ENCODE measurements around the gene PTPRO. TPM values are rescaled to one million over a fixed set of nuclear protein-coding genes. Genes with fewer than 3 reads are reported as not detected.

The PTPRO gene
- polyA plus RNA-seq, 4 donors, result 0.78 to 6.7 (median 1.3) TPM

DNA sequence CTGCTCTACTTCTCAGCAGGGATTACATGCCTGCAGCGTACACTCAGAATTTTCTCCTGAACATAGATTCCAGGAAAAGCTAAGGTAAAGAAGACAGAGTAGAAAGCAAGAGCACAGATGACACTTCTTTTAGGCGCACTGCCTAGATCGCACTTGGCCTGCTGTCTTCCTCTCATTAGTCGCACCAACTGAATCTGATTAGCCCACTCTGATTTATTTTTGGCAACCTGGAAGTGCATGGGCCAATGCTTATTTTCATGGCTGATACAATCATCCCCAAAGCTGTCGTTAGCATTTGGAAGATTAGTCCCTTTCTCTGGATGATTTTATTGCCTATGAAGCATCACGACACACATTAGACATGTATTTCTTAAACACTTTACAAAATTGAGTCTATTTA is 152.5 kb downstream of the PTPRO start:
- Histone ChIP-seq H3K27me3 (ENCODE audit: control insufficient read depth in 3 of 3, insufficient read depth in 3 of 3, low read length in 3 of 3) (no peaks in the 10 kb centered on the region), H3K9me3 (ENCODE audit: control insufficient read depth in 2 of 2, insufficient read depth in 1 of 2, low read depth in 1 of 2, low read length in 1 of 2) (no peaks in the 10 kb centered on the region), H3K4me3 (ENCODE audit: low read depth in 1 of 3, low read length in 3 of 3) (no peak overlapping the region), H3K36me3 (ENCODE audit: control insufficient read depth in 3 of 3, insufficient read depth in 2 of 3, low read depth in 1 of 3, low read length in 3 of 3) (no peaks in the 10 kb centered on the region), H3K27ac (ENCODE audit: low read depth in 1 of 3, low read length in 2 of 3) (no peak overlapping the region), H3K4me1 (ENCODE audit: control insufficient read depth in 3 of 3, insufficient read depth in 2 of 3, low read depth in 1 of 3, low read length in 2 of 3) (no peaks in the 10 kb centered on the region)
- FAIRE-seq (no peak), DNase-seq (no peak)
- 80 to 86% (median 80%) methylated on average over 6 of the region's 6 CpGs for WGBS, 3 donors

DNA sequence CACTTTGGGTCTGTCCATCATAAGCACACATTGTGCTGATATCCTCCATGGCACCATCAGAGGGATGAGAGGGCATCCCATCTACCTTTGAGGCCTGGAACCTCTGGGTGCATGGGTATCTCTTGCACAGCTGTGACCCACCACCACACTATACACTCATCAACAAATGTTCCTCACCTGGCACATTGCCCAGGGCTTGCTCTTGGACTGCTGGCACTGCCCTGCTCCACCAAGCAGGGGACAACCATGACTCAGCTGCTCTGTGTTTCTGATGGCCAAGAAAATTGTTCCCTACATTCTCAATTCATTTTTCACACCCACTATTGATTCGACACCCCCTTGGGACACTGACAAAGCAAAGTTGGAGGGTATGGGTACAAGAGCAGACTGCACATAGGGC is 155.5 kb downstream of the PTPRO start:
- Histone ChIP-seq H3K27ac (ENCODE audit: low read depth in 1 of 3, low read length in 2 of 3) (no peak overlapping the region), H3K9me3 (ENCODE audit: control insufficient read depth in 2 of 2, insufficient read depth in 1 of 2, low read depth in 1 of 2, low read length in 1 of 2) (no peaks in the 10 kb centered on the region), H3K27me3 (ENCODE audit: control insufficient read depth in 3 of 3, insufficient read depth in 3 of 3, low read length in 3 of 3) (no peaks in the 10 kb centered on the region), H3K4me3 (ENCODE audit: low read depth in 1 of 3, low read length in 3 of 3) (no peak overlapping the region), H3K4me1 (ENCODE audit: control insufficient read depth in 3 of 3, insufficient read depth in 2 of 3, low read depth in 1 of 3, low read length in 2 of 3) (no peaks in the 10 kb centered on the region), H3K36me3 (ENCODE audit: control insufficient read depth in 3 of 3, insufficient read depth in 2 of 3, low read depth in 1 of 3, low read length in 3 of 3) (no peaks in the 10 kb centered on the region)
- WGBS, 3 donors, result 68 to 89% (median 77%) methylated on average over 1 of the region's 1 CpG
- DNase-seq (no peak), FAIRE-seq (no peak)

DNA sequence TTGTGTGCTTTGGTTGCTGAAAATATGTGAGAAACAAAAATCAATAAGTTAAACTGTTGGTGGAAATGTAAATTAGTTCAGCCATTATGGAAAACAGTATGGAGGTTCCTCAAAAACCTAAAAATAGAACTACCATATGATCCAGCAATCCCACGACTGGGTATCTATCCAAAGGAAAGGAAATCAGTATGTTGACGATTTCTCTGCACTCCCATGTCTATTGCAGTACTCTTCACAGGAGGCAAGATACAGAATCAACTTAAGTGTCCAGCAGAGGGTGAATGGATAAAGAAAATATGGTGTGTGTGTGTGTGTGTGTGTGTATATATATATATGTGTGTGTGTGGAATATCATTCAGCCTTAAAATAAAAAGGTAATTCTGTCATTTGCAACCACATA is 159.5 kb downstream of the PTPRO start:
- no peak for FAIRE-seq
- WGBS, 3 donors, result 65 to 76% (median 75%) methylated on average over 2 of the region's 2 CpGs
- Histone ChIP-seq H3K27me3 (ENCODE audit: control insufficient read depth in 3 of 3, insufficient read depth in 3 of 3, low read length in 3 of 3) (no peaks in the 10 kb centered on the region), H3K9me3 (ENCODE audit: control insufficient read depth in 2 of 2, insufficient read depth in 1 of 2, low read depth in 1 of 2, low read length in 1 of 2) (no peaks in the 10 kb centered on the region), H3K27ac (ENCODE audit: low read depth in 1 of 3, low read length in 2 of 3) (no peak overlapping the region), H3K4me3 (ENCODE audit: low read depth in 1 of 3, low read length in 3 of 3) (no peak overlapping the region), H3K36me3 (ENCODE audit: control insufficient read depth in 3 of 3, insufficient read depth in 2 of 3, low read depth in 1 of 3, low read length in 3 of 3) (no peaks in the 10 kb centered on the region), H3K4me1 (ENCODE audit: control insufficient read depth in 3 of 3, insufficient read depth in 2 of 3, low read depth in 1 of 3, low read length in 2 of 3) (no peaks in the 10 kb centered on the region)
- no peak for DNase-seq

DNA sequence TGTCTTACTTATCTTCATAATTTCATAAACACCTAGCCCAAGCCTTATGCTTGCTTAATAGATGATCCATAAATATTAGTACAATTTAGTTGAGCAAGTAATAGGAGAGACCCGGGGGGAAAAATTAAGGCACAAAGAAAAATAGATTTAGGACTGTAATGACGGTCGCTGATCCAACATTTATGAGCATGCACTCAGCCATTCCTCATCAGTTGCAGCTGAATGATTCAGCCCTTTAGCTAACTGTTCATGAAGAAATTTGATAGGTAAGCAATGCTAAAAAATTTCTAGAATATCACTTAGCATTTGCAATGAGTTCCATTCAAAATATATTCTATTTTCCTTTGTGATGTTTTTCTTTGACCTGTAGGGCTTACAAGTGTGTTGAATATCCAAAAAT is 163.2 kb downstream of the PTPRO start:
- no peaks in the 10 kb centered on the region for H3K9me3 ChIP-seq (ENCODE audit: control insufficient read depth in 2 of 2, insufficient read depth in 1 of 2, low read depth in 1 of 2, low read length in 1 of 2)
- H3K4me3 ChIP-seq (ENCODE audit: low read depth in 1 of 3, low read length in 3 of 3), result no peak overlapping the region
- no peaks in the 10 kb centered on the region for H3K36me3 ChIP-seq (ENCODE audit: control insufficient read depth in 3 of 3, insufficient read depth in 2 of 3, low read depth in 1 of 3, low read length in 3 of 3)
- no peaks in the 10 kb centered on the region for H3K4me1 ChIP-seq (ENCODE audit: control insufficient read depth in 3 of 3, insufficient read depth in 2 of 3, low read depth in 1 of 3, low read length in 2 of 3)
- FAIRE-seq (no peak), DNase-seq (no peak)
- no peak overlapping the region for H3K27ac ChIP-seq (ENCODE audit: low read depth in 1 of 3, low read length in 2 of 3)
- no peaks in the 10 kb centered on the region for H3K27me3 ChIP-seq (ENCODE audit: control insufficient read depth in 3 of 3, insufficient read depth in 3 of 3, low read length in 3 of 3)
- 84 to 91% (median 84%) methylated on average over 3 of the region's 3 CpGs for WGBS, 3 donors

DNA sequence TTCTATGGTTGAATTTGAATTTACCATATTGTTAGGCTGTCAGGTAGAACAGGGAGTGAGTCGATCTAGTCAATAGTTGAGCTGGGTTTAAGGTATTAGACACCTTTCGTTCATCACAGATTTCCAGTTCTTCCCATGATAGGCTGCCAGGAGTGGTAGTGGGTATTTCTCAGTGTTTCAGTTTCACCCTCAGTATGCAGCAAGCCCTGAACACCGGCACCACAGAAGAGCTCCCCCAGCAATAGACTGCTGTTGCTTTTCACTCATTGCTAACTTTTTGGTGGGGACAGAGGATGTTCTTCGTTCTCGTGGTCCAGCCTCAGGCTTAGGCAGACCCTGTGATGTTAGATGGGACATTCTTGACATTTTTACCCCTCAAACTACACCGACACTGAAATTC is 164.6 kb downstream of the PTPRO start:
- Histone ChIP-seq H3K9me3 (ENCODE audit: control insufficient read depth in 2 of 2, insufficient read depth in 1 of 2, low read depth in 1 of 2, low read length in 1 of 2) (no peaks in the 10 kb centered on the region), H3K27ac (ENCODE audit: low read depth in 1 of 3, low read length in 2 of 3) (no peak overlapping the region), H3K36me3 (ENCODE audit: control insufficient read depth in 3 of 3, insufficient read depth in 2 of 3, low read depth in 1 of 3, low read length in 3 of 3) (no peaks in the 10 kb centered on the region), H3K4me1 (ENCODE audit: control insufficient read depth in 3 of 3, insufficient read depth in 2 of 3, low read depth in 1 of 3, low read length in 2 of 3) (no peaks in the 10 kb centered on the region), H3K4me3 (ENCODE audit: low read depth in 1 of 3, low read length in 3 of 3) (no peak overlapping the region), H3K27me3 (ENCODE audit: control insufficient read depth in 3 of 3, insufficient read depth in 3 of 3, low read length in 3 of 3) (no peaks in the 10 kb centered on the region)
- DNase-seq, result no peak
- WGBS, 3 donors, result 84 to 87% (median 85%) methylated on average over 6 of the region's 6 CpGs
- no peak for FAIRE-seq

DNA sequence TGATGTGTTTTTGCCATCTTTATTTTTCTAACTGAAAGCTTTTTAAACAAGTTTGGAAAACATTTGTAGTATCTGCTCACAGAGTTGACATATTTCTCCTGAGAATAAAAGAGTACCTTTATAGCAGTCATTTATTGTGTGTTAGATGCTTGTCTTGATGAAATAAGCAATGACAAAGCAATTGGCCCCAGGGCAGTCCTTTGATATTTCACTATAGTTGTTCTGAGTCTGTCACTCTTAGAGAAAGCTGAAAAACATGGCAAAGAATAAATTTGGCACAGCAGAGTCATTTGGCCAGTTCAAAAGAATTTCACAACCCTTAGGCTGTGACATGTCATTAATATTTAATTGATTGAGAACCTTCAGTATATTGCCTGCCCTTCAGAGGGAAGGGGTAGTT is 166.2 kb downstream of the PTPRO start:
- Histone ChIP-seq H3K27me3 (ENCODE audit: control insufficient read depth in 3 of 3, insufficient read depth in 3 of 3, low read length in 3 of 3) (no peaks in the 10 kb centered on the region), H3K4me1 (ENCODE audit: control insufficient read depth in 3 of 3, insufficient read depth in 2 of 3, low read depth in 1 of 3, low read length in 2 of 3) (no peaks in the 10 kb centered on the region)
- FAIRE-seq, result no peak

DNA sequence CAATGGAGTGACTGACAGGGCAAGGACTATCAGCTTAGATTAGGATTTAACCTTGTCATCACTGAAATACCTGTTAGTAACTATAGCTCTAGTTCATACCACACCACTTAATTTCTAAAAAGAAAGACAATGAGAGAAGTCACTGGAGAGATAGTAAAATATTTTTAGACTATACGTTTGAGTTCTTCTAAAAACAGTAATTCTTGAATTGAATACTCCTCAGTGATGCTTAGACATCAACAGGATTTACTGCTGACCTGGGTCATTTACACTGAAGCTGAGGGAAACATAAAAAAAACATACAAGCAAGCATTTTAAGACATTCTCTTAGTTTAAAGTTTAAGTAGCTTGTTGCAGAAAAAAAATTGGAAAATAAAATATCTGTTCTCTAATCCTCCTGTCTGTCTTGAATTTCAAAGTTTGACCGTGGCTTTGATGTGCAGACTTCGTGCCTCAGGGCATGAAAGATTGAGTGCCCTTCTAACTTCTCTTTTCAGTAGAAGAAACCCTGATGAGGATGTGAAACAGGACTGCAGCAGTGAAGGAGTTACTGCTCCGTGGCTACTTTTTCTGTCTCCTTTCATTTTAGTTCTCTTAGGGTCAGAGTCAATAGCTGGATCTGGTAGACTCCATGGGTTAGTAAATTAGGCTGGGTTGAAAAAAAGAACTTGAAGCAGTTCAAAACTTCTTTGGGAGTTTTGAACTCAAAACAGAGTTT is 172.2 kb downstream of the PTPRO start:
- Histone ChIP-seq H3K36me3 (ENCODE audit: control insufficient read depth in 3 of 3, insufficient read depth in 2 of 3, low read depth in 1 of 3, low read length in 3 of 3) (no peaks in the 10 kb centered on the region), H3K27ac (ENCODE audit: low read depth in 1 of 3, low read length in 2 of 3) (no peak overlapping the region), H3K27me3 (ENCODE audit: control insufficient read depth in 3 of 3, insufficient read depth in 3 of 3, low read length in 3 of 3) (no peaks in the 10 kb centered on the region), H3K9me3 (ENCODE audit: control insufficient read depth in 2 of 2, insufficient read depth in 1 of 2, low read depth in 1 of 2, low read length in 1 of 2) (no peaks in the 10 kb centered on the region), H3K4me1 (ENCODE audit: control insufficient read depth in 3 of 3, insufficient read depth in 2 of 3, low read depth in 1 of 3, low read length in 2 of 3) (no peaks in the 10 kb centered on the region), H3K4me3 (ENCODE audit: low read depth in 1 of 3, low read length in 3 of 3) (no peak overlapping the region)
- DNase-seq (no peak), FAIRE-seq (no peak)
- WGBS, 3 donors, result 43 to 67% (median 64%) methylated on average over 4 of the region's 4 CpGs

More for the DNA sequence above, 166.2 kb downstream of the PTPRO start:
- Histone ChIP-seq H3K27ac (ENCODE audit: low read depth in 1 of 3, low read length in 2 of 3) (no peak overlapping the region), H3K36me3 (ENCODE audit: control insufficient read depth in 3 of 3, insufficient read depth in 2 of 3, low read depth in 1 of 3, low read length in 3 of 3) (no peaks in the 10 kb centered on the region), H3K9me3 (ENCODE audit: control insufficient read depth in 2 of 2, insufficient read depth in 1 of 2, low read depth in 1 of 2, low read length in 1 of 2) (no peaks in the 10 kb centered on the region), H3K4me3 (ENCODE audit: low read depth in 1 of 3, low read length in 3 of 3) (no peak overlapping the region)
- DNase-seq, result no peak

DNA sequence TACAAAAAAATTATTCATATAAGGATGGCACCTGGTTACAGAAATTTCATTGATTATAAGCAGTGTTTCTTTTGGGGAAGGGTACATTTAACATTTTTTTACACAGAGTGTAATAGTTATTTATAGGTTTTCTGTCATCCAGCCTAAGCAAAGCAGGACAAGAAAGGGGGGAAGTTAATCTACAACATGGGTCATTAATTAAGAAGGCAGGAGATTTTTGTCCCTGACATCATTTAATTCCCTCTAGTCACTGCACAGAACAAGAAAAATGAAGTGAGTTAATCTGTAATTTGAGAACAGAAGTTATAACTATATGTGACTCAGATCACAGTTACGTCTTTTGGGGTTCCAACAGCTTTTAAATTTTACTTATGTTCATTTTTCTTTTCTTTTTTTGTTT is 173.4 kb downstream of the PTPRO start:
- WGBS, 3 donors, result 0% methylated on average over 1 of the region's 1 CpG
- Histone ChIP-seq H3K36me3 (ENCODE audit: control insufficient read depth in 3 of 3, insufficient read depth in 2 of 3, low read depth in 1 of 3, low read length in 3 of 3) (no peaks in the 10 kb centered on the region), H3K4me1 (ENCODE audit: control insufficient read depth in 3 of 3, insufficient read depth in 2 of 3, low read depth in 1 of 3, low read length in 2 of 3) (no peaks in the 10 kb centered on the region), H3K27ac (ENCODE audit: low read depth in 1 of 3, low read length in 2 of 3) (no peak overlapping the region), H3K9me3 (ENCODE audit: control insufficient read depth in 2 of 2, insufficient read depth in 1 of 2, low read depth in 1 of 2, low read length in 1 of 2) (no peaks in the 10 kb centered on the region), H3K4me3 (ENCODE audit: low read depth in 1 of 3, low read length in 3 of 3) (no peak overlapping the region), H3K27me3 (ENCODE audit: control insufficient read depth in 3 of 3, insufficient read depth in 3 of 3, low read length in 3 of 3) (no peaks in the 10 kb centered on the region)
- FAIRE-seq (no peak), DNase-seq (no peak)

DNA sequence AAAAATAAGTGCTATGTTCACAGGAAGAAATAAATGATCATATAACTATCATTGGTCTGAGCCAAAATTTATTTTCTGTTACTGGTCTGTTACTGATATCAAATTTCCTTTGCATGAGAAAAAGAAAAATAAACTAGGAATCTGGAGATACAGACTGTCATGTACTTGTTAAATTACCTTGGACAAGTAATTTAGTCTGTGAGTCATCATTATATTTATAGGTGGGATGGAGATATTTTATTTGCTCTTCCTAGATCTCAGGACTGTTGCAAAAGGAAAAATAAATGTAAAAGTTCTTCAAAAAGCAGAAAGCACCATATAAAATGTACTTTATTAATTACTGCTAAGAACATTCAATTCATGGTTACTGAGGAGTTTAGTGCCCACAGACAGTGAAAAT is 174.4 kb downstream of the PTPRO start:
- no peaks in the 10 kb centered on the region for H3K4me1 ChIP-seq (ENCODE audit: control insufficient read depth in 3 of 3, insufficient read depth in 2 of 3, low read depth in 1 of 3, low read length in 2 of 3)
- H3K9me3 ChIP-seq (ENCODE audit: control insufficient read depth in 2 of 2, insufficient read depth in 1 of 2, low read depth in 1 of 2, low read length in 1 of 2), result no peaks in the 10 kb centered on the region
- no peaks in the 10 kb centered on the region for H3K27me3 ChIP-seq (ENCODE audit: control insufficient read depth in 3 of 3, insufficient read depth in 3 of 3, low read length in 3 of 3)
- no peak for DNase-seq
- no peaks in the 10 kb centered on the region for H3K36me3 ChIP-seq (ENCODE audit: control insufficient read depth in 3 of 3, insufficient read depth in 2 of 3, low read depth in 1 of 3, low read length in 3 of 3)
- FAIRE-seq, result no peak
- no peak overlapping the region for H3K4me3 ChIP-seq (ENCODE audit: low read depth in 1 of 3, low read length in 3 of 3)
- H3K27ac ChIP-seq (ENCODE audit: low read depth in 1 of 3, low read length in 2 of 3), result no peak overlapping the region
